CD4-positive, alpha-beta T cell treated with Interleukin-4 for 4 hours (primary cell): ENCODE data around the gene TBX1.
"Not testable (repeated sequence)": the region's sequence is repeated elsewhere in the genome, so short reads cannot be mapped to it uniquely, and the experiment has no call there.

Experiments used
- DNase-seq: peaks from one replicate; pipeline ENCODE4 v3.0.0-alpha.2; 2020

The TBX1 gene

DNA sequence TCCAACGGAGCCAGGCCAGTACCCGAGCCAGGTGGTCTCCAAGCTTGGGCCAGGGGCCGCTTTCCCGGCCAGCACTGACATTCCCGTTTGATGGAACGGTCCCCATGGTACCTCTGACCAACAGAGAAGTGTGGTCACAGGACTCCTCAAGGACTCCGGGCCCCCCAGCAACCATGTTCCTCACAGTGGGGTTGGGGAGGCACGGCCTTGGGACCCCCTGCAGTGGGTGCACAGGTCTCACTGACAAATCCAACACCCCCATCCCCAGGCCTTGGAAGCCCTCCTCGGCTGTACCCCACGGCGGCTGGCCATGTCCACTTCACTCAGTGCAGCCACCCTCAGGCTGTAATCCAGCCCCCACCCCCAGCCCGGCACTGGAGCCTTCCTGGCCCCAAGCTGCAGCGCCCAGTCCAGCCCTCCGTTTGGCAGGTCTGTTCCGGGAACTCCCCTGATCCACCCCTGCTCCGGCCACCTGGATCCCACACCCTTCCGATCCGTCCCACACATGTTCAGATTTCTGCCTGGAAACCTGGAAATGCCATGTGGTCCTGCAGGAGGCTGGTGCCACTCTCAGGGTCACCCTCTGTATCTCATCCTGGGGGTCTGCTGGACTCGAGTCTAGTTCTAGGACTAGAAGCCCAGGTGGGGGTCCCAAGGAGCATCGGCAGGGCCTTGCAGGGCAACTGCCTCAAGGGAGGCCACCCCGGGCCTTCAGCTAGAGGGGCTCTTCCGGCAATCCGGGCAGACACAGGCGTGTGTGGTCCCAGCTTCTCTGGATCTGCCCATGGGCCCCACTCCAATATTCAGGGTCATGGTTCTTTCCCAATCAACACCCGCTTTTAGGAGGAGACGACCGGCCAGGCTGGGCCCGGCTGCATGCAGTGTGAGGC is 26.6 kb downstream of the TBX1 start:
- no peak for DNase-seq

DNA sequence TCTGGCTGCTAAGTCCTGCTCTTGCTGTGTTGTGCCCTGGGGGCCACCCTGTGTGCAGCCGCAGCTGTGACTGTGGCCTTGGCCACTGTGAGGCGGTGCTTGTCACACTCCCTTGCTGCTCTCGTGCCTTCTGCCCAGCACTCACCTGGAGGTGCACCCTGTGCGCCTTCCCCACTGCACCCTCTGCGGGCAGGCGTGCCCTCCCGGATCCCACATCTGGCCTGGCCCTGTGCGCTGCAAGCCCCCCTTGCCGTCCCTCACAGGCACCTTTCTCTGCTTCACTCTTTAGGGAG is 27.2 kb downstream of the TBX1 start:
- DNase-seq = no peak

DNA sequence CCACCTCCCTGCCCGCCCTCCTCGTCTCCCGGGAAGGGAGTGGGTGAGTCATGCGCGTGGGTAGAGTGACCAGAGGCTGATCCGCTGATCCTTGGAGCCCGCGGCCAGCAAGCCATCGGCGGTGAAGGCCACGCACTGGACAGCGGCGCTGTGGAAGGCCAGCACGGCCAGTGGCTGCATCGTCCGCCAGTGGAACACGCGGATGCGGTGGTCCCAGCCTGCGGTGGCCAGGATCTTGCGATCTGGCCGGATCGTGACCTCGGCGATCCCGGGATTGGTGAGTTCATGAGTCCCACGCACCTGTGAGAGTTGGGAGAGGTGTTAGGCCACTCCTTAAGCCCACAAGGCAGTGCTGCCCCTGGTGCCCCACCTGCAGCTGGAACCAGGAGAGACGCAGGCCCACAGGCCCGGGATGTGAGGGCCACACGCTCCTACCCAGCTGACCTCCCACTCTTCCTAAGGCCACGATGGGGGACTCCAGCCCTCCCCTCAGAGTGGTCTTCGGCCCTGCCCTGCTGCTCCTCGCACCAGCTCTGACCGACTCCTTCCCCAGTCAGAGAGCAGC is 28.2 kb downstream of the TBX1 start:
- DNase-seq = no peak

DNA sequence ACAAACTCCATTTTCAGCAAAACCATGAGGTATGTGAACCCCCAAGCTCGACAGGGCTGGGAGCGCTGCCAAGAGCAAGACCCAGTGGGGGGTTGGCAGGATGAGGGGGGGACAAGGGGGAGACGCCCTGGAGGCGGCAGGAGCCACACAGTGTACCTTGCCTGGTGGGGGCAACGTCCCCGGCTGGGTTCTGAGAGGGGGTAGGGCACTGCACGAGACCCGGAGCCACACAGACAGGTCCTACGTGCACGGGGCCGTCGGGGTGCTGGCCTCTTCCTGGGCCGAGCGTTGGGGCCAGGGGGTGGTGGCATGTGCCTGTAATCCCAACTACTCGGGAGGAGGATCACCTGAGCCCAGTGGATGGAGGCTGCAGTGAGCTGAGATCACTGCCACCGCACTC is 28.8 kb downstream of the TBX1 start:
- DNase-seq = no peak

DNA sequence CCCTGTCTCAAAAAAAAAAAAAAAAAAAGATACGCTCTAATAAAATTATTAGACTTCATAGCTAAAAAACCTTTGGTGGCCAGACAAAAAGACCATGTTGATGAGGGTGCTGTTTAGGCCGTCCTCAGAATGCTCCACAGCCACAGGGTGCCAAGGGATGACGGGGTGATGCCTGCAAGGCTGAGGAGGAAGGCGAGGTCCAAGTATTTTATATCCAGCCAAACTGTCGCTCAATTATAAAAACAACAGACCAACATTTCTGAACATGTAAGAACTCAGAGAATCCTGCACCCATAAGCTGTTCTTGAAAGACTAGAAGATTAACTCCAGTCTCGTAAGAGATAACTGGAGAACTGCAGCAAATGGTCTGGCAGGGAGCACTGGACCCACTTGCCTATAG is 29.2 kb downstream of the TBX1 start:
- no peak for DNase-seq

DNA sequence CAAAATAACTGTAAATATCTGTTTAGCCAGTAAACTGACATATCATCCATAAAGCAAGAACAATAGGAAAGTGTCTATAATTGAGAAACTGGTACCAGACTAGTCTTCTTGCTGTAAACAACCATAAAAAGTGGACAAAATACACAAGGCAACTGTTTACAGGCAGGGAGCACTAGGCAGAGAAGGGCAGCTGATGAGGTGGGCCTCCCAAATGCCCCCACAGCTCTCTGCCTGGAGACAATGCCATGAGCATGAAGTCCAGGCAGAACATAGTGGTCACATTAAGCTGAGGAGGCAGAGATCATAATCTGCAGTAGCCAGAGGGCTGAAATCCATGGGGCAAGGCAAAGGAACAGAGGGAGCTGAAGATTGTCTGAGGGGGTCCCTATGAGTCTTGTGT is 30.7 kb downstream of the TBX1 start:
- DNase-seq = no peak

DNA sequence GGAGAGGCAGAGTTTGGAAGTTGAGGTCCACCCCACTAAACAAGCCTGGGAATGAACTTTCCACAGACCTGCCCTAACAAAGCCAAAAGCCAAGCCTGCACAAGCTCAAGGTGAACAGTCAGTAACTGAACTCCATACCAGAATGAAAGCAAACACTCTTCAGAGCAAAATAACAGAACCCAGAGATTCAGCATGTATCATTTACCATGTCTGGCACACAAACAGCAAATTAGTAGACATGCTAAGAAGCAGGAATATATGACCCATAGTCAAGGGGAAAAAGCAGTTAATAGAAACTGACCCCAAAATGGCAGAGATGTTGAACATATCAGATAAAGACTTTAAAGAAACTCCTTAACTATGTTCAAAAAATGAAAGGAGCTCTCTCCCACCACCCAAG is 31.3 kb downstream of the TBX1 start:
- DNase-seq = no peak

DNA sequence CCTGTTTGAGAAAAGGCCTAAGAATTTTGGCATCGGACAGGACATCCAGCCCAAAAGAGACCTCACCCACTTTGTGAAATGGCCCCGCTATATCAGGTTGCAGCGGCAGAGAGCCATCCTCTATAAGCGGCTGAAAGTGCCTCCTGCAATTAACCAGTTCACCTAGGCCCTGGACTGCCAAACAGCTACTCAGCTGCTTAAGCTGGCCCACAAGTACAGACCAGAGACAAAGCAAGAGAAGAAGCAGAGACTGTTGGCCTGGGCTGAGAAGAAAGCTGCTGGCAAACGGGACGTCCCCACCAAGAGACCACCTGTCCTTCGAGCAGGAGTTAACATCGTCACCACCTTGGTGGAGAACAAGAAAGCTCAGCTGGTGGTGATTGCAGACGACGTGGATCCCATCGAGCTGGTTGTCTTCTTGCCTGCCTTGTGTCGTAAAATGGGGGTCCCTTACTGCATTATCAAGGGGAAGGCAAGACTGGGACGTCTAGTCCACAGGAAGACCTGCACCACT is 31.9 kb downstream of the TBX1 start:
- DNase-seq = not testable (repeated sequence)

DNA sequence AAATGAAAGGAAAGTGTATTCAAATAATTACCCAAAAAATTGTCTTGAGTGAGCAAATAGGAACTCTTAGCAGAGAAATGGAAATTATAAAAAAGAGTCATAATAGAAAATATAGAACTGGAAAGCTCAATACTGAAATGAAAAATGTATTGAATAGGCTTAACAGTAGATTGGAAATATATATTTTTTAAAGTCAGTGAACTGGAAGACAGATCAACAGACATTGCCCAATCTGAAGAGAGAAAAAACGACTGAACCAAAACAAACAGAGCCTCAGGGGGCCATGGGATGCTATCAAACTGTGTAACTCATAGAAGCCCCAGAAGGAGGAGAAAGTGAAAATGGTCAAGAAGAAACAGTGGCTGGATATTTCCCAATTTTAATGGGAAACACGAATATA is 32.6 kb downstream of the TBX1 start:
- no peak for DNase-seq

DNA sequence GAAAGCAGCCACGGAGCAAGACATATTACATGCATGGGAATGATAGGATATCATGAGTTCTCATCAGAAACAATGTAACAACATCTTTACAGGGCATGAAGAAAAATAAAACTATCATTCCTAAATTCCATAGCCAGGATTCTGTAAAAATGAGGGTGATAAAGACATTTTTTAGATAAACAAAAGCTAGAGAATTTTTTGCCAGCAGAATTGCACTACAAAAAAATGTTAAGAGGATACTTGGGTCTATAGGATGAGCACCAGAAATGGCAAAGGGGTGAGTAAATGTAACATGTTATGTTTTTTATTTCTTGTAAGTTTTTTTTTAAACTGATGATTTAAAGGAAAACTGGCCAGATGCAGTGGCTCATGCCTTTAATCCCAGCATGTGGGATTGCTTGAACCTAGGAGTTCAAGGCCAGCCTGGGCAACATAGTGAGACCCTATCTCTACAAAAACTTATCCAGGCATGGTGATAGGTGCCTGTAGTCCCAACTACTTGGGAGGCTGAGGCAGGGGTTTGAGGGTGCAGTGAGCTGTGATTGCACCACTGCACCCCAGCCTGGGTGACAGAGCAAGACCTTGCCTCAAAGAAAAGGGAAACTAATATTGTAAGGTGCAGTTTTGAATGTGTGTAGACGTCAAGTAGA is 33.2 kb downstream of the TBX1 start:
- no peak for DNase-seq

DNA sequence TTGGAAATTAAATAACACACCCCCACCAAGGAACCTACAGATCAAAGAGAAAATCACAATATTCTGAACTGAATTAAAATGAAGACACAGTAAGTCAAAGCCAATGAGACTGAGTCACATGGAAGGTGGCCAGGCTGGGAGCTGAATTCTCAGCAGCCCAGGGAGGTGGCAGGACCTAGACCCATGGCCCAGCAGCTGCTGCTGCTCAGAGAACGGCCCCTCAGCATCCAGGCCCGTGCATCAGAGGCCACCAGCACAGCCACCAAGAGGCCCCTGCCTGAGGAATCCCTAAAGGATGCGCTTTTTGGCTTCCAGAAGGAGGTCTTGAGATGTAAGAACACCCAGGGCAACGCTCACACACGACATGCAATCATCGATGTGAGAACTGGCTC is 35.0 kb downstream of the TBX1 start:
- no peak for DNase-seq

DNA sequence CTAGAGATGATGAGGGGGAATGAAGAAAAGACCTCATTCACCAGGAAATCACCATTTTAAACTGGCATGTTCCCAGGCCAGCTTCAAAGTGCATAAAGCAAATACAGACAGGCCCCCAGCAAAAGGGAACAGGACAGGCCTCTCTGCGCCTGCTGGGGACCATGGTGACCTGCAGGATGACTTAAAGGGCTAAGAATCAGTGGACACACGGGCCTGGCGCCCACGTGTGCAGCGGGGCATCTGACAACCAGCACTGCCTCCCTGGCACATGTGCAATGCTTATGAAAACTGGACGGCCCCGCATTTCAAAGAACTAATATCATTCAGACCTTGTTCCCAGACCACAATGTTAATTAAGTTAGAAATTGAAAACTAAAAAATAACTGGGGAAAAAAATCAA is 35.6 kb downstream of the TBX1 start:
- DNase-seq = no peak

DNA sequence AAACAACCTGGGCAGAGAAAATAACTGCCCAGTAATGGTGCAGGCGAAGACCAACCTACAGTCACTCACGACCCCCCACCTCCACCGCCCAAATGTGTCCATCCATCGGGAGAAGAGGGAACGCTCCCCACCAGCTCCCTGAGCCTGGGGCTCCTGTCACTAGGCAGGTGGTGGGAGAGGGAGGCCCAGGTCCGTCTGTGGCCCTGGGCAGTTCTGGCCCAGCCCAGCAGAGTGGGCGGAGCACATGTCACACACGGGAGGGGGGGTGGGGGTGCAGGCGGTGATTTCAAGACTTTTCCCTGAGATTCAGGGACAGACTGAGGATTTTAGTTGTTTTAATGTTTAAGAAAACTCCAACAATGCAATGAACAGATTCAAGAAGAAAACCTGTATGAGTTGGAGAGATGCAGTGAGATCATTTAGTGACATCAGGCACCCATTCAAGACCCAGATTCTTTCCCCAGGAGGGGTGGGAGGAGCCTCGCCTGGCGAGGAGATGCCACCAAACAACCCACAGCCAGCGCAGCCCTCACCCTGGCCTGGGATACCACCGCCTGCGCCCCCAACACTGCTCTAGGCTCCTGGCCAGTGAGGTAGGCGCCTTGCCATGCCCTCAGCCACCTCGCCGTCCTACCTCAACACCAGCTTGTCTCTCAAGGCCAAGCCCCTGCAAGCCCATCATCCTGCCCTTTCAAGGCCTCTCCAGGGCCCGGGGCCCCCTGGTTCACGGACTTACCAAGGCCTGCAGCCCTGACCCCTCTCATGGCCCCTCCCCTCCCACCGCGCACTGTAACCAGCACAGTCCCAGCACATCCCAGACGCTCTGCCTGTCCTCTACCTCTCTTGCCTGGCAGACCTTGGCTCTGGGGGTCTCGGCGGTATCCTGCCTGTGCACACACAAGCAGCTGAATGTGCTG is 36.8 kb downstream of the TBX1 start:
- DNase-seq = no peak

DNA sequence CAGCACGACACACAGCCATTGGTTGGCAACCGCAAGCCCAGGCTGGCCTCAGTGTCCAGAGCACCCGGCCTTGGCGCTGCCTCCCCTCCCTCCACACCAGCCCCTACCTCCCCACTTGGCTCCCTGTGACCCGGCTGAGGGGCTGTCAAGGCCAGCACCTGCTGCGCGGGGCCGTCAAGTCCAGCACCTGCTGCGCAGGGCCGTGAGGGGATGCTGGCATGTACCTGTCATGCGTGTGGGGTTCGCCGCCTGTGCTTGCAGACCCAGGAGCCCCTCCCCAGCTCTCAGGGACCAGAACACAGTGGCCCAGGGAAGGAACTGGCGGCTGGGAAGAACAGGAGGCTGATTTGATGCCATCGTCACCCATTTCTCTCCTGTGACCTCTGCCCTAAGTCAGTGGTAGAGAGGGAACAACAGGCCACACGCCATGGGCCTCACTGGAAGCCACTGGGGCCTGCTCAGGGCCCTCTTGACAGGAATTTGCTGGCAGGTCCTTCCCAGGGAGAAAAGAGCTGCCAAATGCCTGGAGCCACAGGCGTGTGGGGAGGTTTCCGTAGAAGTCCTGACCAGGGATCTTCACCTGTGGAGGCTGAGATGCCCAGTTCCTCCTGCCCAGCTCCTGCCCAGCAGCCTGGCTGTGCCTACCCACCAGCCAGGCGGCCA is 37.6 kb downstream of the TBX1 start:
- no peak for DNase-seq

DNA sequence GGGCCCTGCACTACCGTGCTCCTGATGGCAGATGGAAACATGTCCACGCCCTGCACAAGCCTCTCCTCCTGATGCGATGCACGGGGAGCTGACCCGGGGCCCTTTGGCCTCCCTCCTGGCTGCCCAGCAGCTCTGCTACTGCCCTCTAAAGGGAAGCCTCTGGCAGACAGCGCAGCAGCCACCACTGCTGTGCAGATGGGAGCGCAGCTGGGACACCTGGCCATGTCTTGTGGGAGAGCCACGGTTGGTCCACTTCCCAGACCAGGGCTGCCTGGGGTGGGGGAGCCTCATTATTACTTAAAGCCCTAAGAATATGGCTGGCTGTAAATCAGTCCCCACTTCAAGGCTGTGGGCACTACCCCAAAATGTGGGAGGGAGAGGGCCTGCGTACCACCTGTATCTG is 38.3 kb downstream of the TBX1 start:
- DNase-seq = no peak

DNA sequence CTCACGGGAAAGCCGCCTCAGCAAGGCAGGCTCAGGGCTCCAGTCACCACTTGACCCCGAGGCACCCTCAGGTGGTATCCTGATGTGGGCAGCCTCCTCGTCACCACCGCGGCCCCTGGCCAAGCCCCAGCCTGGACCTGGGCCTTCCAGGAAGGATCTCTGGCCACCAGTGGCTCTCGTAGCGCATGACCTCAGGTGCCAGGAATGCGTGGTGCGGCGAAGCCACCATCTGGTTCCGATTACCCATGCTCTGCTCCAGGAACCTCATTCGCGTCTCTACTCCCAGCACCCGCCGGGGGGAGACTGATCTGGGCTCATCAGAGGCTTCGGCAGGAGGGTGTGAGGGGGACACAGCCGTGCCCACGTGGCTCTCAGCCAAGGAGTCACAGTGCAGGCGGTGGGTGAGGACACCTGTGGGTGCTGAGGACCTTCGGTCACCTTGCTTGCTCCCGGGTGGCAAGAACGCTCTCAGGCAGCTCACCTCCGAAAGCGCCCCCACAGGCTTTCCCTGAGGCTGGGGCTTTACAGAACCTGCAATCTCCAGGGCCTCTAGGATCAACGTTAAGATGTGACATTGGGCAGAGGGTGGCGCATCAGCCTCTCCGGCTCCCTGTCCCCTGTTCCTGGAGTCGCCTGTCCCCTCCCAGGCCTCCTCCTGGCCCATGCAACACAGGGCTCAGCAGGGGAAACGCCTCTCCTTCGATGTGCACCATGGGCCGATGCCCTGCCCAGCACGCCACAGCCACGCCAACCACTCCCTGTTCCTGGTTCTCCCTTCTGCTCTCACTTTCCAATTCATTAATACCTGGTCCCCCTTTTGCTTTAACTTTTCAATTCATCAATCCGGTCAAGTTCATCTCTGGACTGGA is 39.0 kb downstream of the TBX1 start:
- no peak for DNase-seq

DNA sequence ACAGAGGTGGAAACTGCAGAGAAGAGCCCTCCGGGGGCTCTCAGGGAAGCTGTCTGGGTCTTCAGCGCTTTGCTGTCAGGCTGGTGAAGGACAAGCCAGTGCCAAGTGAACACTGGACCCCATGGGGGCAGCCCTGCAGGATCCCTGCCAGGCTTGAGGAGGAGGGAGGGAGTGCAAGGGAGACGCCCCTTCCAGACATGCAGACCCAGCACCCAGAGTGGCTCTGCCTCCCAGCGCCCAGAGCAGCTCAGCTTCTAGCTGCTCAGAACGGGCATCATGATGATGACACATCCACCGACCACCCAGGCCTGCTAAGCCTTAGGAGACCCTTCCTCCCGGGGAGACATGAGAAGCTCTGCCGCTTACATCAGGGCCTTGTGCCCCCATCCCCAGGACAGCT is 39.7 kb downstream of the TBX1 start:
- no peak for DNase-seq

DNA sequence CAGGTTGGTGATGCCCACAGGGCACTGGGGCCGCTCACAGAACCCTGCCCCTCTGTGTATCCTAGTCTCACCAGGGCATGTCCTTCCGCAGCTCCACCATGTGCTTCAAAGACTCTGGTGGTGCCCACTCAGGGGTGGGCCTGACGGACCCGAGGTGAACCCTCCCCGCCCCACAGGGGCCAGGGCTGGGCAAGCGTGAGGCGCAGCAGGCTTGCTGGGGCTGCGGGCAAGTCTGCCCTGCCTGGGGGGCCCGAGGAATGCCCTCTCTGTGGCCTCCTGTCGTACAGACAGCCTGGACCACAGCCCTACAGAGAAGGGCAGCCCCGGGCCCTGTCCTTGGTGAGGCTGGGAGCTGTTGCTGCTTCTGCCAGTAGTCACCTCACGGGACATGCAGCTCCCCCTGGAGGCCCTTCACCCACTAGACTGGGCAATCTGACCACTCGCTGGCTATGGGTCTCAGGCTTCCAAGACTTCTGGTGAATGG is 40.2 kb downstream of the TBX1 start:
- no peak for DNase-seq

DNA sequence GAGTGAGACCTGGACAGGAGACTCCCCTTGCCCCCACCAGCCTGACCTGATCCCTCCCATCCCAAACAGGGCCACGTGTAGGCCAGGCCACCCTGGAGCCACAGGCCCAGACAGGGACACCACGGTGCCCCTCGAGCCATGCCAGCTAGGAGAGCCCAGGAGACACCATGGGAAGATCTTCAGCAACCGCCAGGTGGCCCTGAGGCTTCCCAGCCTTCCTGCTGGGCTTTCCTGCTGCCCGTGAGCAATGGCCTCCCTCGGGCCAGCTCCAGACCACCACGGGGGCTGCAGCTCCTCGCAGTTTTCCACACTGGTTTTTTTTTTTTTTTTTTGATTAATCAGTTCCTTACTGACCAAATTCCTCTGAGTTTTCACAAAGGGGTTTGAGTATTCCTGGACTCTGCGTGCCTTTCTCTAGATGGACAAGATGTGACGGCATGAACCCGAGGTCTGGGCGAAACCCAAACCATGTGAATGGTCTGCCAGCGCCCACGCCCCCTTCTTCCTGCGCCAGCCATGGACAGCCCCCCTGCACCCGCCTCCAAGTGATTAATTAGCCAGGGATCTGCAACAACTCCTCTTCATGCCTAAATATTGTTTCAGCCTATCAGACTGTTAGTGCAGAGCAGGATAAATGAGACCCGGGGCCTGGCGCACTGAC is 40.9 kb downstream of the TBX1 start:
- no peak for DNase-seq

DNA sequence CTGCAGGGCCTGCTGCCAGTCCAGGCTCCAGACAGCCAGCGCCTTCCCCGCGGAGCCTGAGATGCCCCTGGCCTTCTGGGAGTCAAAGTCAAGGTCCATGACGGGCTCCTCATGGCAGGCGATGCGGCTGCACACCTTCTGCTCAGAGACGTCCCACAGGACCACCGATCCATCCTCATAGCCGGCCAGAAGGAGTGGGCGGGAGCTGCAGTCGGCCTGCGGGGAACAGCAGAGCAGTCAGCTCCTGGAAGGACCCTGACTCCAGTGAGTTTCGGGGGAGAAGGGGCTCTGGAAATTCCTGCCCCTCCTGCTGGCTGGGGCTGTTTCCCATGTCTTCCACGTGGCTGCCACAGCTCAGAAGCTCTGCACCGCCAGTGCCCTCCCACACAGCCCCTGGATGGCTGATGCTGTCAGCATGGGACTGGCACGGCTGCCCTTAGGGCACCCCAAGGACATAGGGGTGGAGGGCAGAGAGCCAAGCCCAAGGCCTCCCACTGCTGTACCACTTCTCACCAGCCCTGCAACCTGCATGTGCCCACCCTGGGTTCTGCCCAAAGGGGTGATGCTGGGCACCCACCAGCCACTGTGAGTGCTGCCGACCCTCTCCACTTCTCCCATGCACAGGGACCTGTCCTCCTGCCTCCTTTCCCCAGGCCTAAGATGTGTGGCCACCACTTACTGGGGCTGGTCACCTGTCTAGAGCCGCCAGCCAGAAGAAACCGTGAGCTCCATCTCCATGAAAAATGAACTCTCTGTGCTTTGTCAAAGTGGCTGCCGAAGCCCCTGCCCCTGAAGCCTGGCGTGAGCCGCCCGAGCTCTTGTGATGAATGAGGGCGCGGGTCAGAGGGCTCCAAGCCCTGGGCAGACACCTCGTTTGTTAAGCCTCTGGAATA is 41.7 kb downstream of the TBX1 start:
- no peak for DNase-seq
